ES-I3 (cell line): ENCODE results near the gene ARF4.
A peak's percentile ranks its signal among the peaks of the same experiment; 100 is the strongest.

Source experiments
- H3K36me3 ChIP-seq: 2 replicates; pipeline ENCODE4 v1.6.1; 2013; ENCODE audit warnings: mild to moderate bottlenecking, low read length, control low read depth, moderate library complexity; ENCODE audit not compliant: insufficient read depth
- H3K4me1 ChIP-seq: 2 replicates; pipeline ENCODE4 v1.6.1; 2013; ENCODE audit warnings: mild to moderate bottlenecking, control low read depth, low read length; ENCODE audit not compliant: insufficient read depth
- H3K9ac ChIP-seq: 2 replicates; pipeline ENCODE4 v1.6.1; 2013; ENCODE audit warnings: low read depth, mild to moderate bottlenecking, low read length, moderate library complexity
- H3K9me3 ChIP-seq: 2 replicates; pipeline ENCODE4 v1.6.1; 2013; ENCODE audit warnings: mild to moderate bottlenecking, low read length, moderate library complexity; ENCODE audit not compliant: control insufficient read depth, insufficient read depth

The ARF4 gene

DNA sequence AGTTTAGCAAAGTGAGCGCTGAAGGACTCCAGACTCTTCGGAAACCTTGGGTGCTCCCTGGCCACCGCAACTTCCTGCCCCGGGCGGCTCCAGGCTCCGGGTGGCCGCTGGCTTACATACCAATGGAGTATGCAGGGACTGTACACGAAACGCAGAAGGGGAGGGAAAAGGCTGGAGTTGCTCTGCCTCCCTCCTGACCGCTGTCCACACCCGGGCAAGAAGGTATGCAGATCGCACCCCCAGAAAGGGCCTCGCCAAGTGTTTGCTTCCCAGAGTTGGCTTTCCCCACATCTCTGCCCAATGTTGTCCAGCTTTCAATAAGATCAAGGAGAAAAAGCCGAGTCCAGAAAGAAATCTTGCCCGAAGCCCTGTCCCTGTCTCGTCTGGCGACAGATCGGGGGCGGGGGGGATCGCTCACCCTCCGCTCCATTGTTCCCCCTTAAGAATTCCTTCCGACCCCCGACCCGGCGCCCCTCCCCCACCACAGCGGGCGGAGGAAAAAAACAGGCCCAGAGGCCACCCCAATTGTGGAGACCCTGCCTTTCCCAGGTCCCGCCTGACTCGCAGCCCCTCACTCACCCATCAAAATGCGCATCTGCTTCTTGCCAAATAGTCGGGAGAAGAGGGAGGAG is 533 bp downstream of the ARF4 start:
- no peaks in the 10 kb centered on the region for H3K36me3 ChIP-seq
- peaks cover 4% of the 10 kb centered on the region; the same call in 1 of the 2 replicates for H3K4me1 ChIP-seq
- peak overlapping the region; percentile 100 for H3K9ac ChIP-seq
- H3K9me3 ChIP-seq = no peaks in the 10 kb centered on the region

DNA sequence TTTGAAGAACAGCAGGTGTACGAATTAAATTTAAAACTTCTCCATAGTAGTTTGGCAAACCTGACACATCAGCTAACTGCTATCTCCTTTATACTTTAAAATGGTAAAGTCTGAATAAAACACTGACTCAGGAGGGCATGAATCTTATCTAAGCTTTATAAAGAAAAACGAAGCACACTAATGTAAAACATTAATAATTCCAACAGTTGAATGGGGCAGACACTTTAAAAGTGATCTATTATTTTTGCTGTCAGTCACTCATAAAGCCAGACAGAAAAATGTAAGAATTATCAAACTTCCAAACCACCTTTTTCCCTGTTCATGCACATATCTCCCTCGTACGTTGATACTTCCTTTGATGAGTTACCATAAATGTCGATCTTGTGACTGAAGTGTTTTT is 2.6 kb downstream of the ARF4 start:
- Histone ChIP-seq H3K36me3 (no peaks in the 10 kb centered on the region), H3K9ac (no peak overlapping the region), H3K9me3 (no peaks in the 10 kb centered on the region), H3K4me1 (peaks cover 4% of the 10 kb centered on the region; the same call in 1 of the 2 replicates)

DNA sequence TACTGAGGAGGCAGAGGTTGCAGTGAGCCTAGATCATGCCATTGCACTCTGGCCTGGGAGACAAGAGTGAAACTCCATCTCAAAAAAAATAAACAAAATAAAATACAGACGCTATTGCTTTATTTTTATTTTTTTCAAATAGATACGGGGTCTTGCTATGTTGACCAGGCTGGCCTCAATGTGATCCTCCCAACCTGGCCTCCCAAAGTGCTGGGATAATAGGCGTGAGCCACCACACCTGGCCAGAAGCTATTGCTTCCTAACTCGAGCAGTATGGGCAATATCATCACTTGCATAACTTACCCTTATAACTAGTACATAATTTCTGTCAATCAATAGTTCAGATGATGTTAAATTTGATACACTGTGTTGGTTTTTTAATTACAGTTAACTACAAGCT is 3.0 kb downstream of the ARF4 start:
- Histone ChIP-seq H3K4me1 (peaks cover 4% of the 10 kb centered on the region; the same call in 1 of the 2 replicates), H3K9ac (no peak overlapping the region), H3K36me3 (no peaks in the 10 kb centered on the region), H3K9me3 (no peaks in the 10 kb centered on the region)

DNA sequence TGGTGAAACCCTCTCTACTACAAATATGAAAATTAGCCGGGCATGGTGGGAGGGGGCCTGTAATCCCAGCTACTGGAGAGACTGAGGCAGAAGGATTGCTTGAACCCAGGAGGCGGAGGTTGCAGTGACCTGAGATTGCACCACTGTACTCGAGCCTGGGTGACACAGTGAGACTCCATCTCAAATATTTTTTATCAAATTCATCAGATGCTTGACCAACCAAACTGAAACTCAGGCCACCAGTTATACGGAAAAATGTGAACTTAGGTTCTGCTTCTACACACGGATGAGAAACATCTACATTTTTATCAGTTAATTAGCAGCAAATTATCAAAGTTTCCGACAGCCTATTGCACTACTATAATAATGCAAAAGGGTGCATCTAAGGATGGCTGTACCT is 4.8 kb downstream of the ARF4 start:
- Histone ChIP-seq H3K9ac (no peak overlapping the region), H3K36me3 (no peaks in the 10 kb centered on the region)

DNA sequence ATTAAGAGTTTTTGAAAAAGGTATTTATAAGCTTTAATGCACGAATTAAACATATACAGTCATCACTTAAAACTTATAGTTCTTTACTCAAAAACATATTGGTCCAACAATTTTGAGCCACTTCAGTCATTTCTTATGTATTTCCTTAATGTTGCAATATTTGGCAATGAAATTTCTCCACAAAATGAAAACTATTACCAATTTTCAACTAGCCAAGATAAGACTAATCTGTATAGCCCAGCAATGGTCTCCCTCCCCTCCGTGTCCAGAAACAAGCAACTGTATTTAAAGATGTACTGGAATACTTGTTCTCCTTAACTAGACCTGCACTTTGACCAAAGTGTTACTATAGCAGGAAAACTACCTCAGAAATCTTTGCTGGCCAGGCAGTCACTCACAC is 9.2 kb downstream of the ARF4 start:
- H3K9ac ChIP-seq = no peak overlapping the region
- no peaks in the 10 kb centered on the region for H3K9me3 ChIP-seq
- H3K36me3 ChIP-seq = no peaks in the 10 kb centered on the region
- no peaks in the 10 kb centered on the region; the same call in 1 of the 2 replicates for H3K4me1 ChIP-seq

More for the DNA sequence above, 4.8 kb downstream of the ARF4 start:
- Histone ChIP-seq H3K4me1 (no peaks in the 10 kb centered on the region), H3K9me3 (no peaks in the 10 kb centered on the region)

DNA sequence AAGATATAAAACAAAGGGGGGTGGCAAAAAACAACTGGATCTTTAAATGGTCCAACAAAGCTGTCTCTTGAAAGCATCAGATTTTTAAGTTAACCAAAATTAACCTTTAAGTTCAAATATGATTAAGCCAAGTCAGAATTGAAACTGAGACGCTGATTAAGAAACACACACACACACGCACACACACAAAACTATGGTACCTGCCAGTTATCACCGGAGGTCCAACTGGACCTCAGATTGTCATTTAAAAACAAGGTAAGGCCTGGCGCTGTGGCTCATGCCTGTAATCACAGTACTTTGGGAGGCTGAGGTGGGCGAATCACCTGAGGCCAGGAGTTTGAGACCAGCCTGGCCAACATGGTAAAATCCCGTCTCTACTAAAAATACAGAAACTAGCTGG is 10.4 kb downstream of the ARF4 start:
- Histone ChIP-seq H3K9ac (no peak overlapping the region), H3K4me1 (no peaks in the 10 kb centered on the region; the same call in 1 of the 2 replicates), H3K36me3 (no peaks in the 10 kb centered on the region)

DNA sequence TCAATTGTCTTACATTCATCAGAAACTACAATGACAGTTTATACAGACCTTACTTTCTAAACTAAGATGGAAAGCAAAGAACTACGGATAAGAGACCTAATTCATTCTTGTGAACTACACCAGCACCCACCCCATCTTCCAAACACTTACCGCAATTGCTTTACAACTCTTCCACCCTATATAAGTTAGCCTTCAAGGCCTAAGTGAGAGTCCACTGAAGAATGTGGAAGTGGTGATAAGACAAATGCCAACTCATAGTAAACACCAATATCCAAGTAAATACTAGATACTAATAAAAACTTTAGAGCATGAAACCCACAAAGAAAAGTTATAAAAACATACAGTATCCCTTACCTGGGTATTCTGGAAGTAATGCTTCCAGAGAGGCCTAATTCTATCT is 13.6 kb downstream of the ARF4 start:
- no peaks in the 10 kb centered on the region; the same call in 1 of the 2 replicates for H3K4me1 ChIP-seq
- H3K36me3 ChIP-seq = no peaks in the 10 kb centered on the region; the same call in 1 of the 2 replicates
- no peak overlapping the region for H3K9ac ChIP-seq
- no peaks in the 10 kb centered on the region for H3K9me3 ChIP-seq

More for the DNA sequence above, 10.4 kb downstream of the ARF4 start:
- H3K9me3 ChIP-seq = no peaks in the 10 kb centered on the region

DNA sequence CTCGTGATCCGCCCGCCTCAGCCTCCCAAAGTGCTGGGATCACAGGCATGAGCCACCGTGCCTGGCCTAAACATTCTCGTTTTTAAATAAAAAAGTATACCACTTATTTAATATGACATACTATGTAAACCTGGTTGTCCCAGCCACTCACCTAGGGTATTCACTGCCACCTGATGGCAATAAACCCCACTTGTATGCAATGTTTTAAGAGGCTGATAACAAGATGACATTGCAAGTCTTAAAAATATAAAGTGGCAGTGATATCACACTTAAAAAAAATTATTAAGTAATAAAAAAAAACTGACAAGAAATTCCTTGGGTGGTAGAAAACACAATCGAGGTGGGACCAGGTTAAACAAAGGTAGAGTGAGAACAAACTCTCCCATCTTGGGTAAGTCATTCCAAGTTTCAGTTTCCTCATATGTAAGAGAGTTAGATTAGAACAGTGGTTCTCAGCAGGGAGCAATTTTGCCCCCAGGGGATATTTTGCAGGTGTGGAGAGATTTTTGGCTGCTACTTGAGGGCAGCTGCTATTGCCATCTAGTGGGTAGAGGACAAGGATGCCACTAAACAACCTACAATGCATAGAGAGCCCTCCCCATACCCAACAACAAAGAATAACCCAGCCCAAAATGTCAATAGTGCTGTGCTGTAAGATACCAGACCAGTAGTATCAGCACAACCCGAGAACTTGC is 14.5 kb downstream of the ARF4 start:
- H3K36me3 ChIP-seq = peaks cover under 1% of the 10 kb centered on the region; the same call in 1 of the 2 replicates

DNA sequence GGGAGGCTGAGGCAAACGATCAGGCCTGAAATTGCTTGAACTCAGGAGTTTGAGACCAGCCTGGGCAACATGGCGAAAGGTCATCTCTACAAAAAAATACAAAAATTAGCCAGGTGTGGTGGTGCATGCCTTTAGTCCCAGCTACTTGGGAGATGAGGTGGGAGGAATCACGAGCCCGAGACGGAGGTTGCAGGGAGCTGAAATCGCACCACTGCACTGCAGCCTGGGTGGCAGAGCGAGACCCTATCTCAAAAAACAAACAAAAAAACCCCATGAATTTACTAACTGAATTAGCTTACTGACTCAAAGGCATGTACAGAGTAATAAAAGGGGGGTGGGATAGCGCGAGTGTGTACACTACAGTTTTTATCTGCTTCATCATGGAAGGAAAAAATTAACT is 19.3 kb downstream of the ARF4 start:
- peaks cover 15% of the 10 kb centered on the region for H3K36me3 ChIP-seq

More for the DNA sequence above, 14.5 kb downstream of the ARF4 start:
- Histone ChIP-seq H3K9ac (no peak overlapping the region), H3K9me3 (no peaks in the 10 kb centered on the region), H3K4me1 (no peaks in the 10 kb centered on the region; the same call in 1 of the 2 replicates)

DNA sequence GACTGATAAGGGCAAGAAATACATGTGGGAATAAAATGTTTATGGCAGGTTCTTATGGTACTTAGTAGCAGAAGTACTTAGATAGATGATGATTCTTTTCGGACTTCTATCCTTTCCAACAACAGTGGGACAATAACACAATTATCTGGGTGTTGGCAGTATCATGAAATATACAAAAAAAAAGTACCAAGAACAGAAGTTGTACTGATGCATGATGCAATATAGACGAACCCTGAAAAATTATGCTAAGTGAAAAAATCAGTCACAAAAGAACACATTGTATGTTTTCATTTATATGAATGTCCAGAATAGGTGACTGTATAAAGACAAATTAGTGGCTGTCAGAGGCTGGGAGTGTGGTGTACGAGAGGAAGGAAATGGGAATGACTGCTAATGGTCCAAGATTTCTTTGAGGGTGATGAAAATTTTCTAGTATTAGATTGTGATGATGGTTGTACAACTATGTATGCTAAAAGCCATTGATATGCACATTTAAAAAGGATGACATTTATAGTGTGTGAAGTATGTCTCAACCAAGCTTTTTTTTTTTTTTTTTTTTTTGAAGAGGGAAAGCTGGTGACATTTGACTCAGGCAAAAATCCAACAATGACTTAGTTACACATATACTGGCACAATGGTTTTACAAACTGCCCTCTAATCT is 21.0 kb downstream of the ARF4 start:
- Histone ChIP-seq H3K9me3 (no peaks in the 10 kb centered on the region), H3K36me3 (peaks cover 21% of the 10 kb centered on the region), H3K4me1 (no peaks in the 10 kb centered on the region), H3K9ac (no peak overlapping the region)

More for the DNA sequence above, 19.3 kb downstream of the ARF4 start:
- Histone ChIP-seq H3K9ac (no peak overlapping the region), H3K9me3 (no peaks in the 10 kb centered on the region), H3K4me1 (no peaks in the 10 kb centered on the region)

DNA sequence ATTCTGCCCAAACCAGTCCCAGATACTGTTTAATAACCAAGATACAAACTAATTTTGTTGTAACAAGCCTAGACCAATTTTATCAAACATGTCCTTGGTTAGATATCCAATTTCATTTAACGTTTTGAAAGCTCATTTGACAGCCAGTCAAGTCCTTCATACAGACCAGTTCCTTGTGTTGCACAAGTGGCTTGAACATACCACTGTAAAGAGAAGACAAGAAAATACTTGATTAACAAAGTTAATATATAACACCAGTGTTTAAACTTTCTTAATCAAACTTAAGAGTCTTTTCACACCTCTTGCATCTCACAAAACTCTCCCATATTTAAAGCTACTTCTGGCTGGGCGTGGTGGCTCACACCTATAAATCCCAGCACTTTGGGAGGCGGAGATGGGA is 25.0 kb downstream of the ARF4 start:
- Histone ChIP-seq H3K9me3 (no peaks in the 10 kb centered on the region), H3K9ac (no peak overlapping the region), H3K36me3 (peaks cover 19% of the 10 kb centered on the region), H3K4me1 (no peaks in the 10 kb centered on the region)

DNA sequence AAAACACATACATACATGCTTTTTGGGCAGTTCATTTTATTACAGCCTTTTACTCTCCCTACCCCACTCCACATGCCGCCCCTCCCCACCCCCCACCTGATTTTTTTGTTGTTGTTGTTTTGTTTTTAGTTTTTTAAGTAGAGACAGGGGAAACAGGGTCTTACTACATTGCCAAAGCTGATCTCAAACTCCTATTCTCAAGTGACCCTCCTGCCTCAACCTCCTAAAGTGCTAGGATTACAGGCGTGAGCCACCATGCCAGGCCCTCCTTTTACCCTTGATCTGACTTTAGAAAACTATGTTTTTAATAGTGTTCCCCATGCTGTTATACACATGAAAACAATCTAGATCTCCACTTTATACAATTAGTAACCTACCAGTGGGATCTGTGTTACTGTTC is 26.3 kb downstream of the ARF4 start:
- H3K9me3 ChIP-seq = no peaks in the 10 kb centered on the region
- no peaks in the 10 kb centered on the region for H3K4me1 ChIP-seq
- peaks cover 19% of the 10 kb centered on the region for H3K36me3 ChIP-seq
- no peak overlapping the region for H3K9ac ChIP-seq

DNA sequence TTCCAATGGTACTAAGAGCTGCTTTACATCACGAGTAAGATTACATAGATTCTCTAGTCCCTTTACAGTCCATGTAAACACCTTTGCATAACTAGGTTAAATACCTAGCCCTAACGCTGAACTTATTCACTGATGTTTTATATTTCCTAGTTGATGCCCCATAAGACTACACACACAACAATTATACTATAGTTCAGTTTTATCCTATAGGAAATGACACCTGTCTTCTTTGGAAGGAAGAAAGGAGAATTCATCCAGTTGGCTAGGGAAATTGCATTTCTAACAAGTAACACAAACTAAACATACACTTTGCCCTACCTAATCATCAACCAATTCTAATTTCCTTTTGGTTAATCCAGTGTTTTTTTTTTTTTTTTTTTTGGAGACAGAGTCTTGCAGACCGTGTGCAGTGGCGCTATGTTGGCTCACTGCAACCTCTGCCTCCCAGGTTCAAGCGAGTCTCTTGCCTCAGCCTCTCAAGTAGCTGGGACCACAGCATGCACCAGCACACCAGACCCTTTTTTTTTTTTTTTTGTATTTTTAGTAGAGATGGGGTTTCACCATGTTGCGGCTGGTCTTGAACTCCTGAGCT is 27.2 kb downstream of the ARF4 start:
- Histone ChIP-seq H3K9me3 (no peaks in the 10 kb centered on the region), H3K9ac (no peak overlapping the region), H3K4me1 (no peaks in the 10 kb centered on the region), H3K36me3 (peaks cover 17% of the 10 kb centered on the region)

DNA sequence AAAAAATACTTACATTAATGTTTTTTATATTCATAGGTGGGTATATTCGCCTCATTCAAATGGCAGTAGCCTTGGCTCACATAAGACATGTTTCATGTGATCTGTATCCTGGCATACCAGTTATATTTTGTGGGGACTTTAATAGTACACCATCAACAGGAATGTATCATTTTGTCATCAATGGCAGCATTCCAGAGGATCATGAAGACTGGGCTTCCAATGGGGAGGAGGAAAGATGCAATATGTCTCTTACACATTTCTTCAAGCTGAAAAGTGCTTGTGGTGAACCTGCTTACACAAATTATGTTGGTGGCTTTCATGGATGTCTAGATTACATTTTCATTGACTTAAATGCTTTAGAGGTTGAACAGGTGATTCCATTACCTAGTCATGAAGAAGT is 37.6 kb downstream of the ARF4 start:
- peaks cover 5% of the 10 kb centered on the region; the same call in 1 of the 2 replicates for H3K4me1 ChIP-seq
- H3K36me3 ChIP-seq = peaks cover 5% of the 10 kb centered on the region; the same call in 1 of the 2 replicates
- no peak overlapping the region for H3K9ac ChIP-seq
- no peaks in the 10 kb centered on the region for H3K9me3 ChIP-seq
